GM18909 (cell line): ENCODE data around the gene RABGAP1L.
"Not testable (repeated sequence)": the region's sequence is repeated elsewhere in the genome, so short reads cannot be mapped to it uniquely, and the experiment has no call there.

Source experiments
- ATAC-seq: cut with Tn5 transposase; IDR thresholded peaks from one replicate; pipeline ENCODE4 v1.9.1; 2021; ENCODE audit warnings: mild to moderate bottlenecking; ENCODE audit not compliant: unreplicated experiment, poor library complexity

RABGAP1L gene

GRCh38 chr1:174531751-174532150 lies 372.4 kb downstream of the RABGAP1L start:
- no peak for ATAC-seq

- no peak for ATAC-seq
Observed at GRCh38 chr1:174534789-174535188, 375.5 kb downstream of the RABGAP1L start.

- no peak for ATAC-seq
Observed at GRCh38 chr1:174535207-174535606, 375.9 kb downstream of the RABGAP1L start.

- ATAC-seq, result not testable (repeated sequence)
Observed at GRCh38 chr1:174543421-174543820, 384.1 kb downstream of the RABGAP1L start.

GRCh38 chr1:174550296-174550695 lies 391.0 kb downstream of the RABGAP1L start:
- ATAC-seq, result no peak

GRCh38 chr1:174556392-174556791 lies 397.1 kb downstream of the RABGAP1L start:
- ATAC-seq, result no peak

- ATAC-seq, result no peak
Observed at GRCh38 chr1:174568551-174568950, 409.2 kb downstream of the RABGAP1L start.

GRCh38 chr1:174569240-174569639 lies 409.9 kb downstream of the RABGAP1L start:
- ATAC-seq, result no peak

GRCh38 chr1:174572771-174573170 lies 413.5 kb downstream of the RABGAP1L start:
- no peak for ATAC-seq

GRCh38 chr1:174576120-174576519 lies 416.8 kb downstream of the RABGAP1L start:
- ATAC-seq, result not testable (repeated sequence)

- ATAC-seq, result no peak
Observed at GRCh38 chr1:174577681-174578080, 418.4 kb downstream of the RABGAP1L start.

- no peak for ATAC-seq
Observed at GRCh38 chr1:174580801-174581200, 421.5 kb downstream of the RABGAP1L start.

GRCh38 chr1:174583316-174583715 lies 424.0 kb downstream of the RABGAP1L start:
- no peak for ATAC-seq

- ATAC-seq, result no peak
Observed at GRCh38 chr1:174584071-174584470, 424.8 kb downstream of the RABGAP1L start.

GRCh38 chr1:174588618-174589017 lies 429.3 kb downstream of the RABGAP1L start:
- not testable (repeated sequence) for ATAC-seq

GRCh38 chr1:174605198-174605597 lies 445.9 kb downstream of the RABGAP1L start:
- no peak for ATAC-seq

GRCh38 chr1:174606471-174606870 lies 447.2 kb downstream of the RABGAP1L start:
- ATAC-seq, result no peak

GRCh38 chr1:174617905-174618304 lies 458.6 kb downstream of the RABGAP1L start:
- ATAC-seq, result not testable (repeated sequence)

GRCh38 chr1:174623324-174624035 lies 464.2 kb downstream of the RABGAP1L start:
- ATAC-seq, result no peak

- no peak for ATAC-seq
Observed at GRCh38 chr1:174626031-174627025, 467.0 kb downstream of the RABGAP1L start.

- ATAC-seq, result no peak
Observed at GRCh38 chr1:174637487-174637886, 478.2 kb downstream of the RABGAP1L start.
